ENCODE measurements around the gene GREM2. TPM values are rescaled to one million over a fixed set of nuclear protein-coding genes. Genes with fewer than 3 reads are reported as not detected.

Gene GREM2
- total RNA-seq, 2 experiments from 2014 or later, result 0.07 TPM

DNA sequence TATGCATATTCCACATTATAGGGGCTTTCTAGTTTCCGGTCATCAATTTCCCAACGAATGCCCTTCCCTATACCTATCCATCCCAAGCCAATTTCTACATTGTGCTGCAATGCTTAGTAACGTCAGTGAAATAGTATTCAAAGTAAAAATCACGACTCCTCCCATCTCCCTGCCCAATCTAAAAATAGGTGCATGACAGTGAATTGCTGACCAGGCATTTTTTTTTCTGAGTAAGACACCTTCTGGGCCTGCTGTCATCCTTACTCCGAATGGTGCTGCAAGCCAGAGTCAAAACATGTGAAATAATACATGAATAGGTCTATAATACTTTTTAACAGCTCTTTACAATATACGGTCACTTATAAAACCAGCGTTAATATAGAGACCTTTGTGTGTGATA lies 120.2 kb downstream of the GREM2 start:
- ChIA-PET CTCF (no interaction called here), POLR2A (no interaction called here)
- DNase-seq (no peak), ATAC-seq (no peak)
- no peak overlapping the region for H3K4me3 Mint-ChIP-seq
- H3K9me3 Mint-ChIP-seq (ENCODE audit: low read depth), result no peaks in the 10 kb centered on the region
- H3K36me3 Mint-ChIP-seq (ENCODE audit: low read depth), result no peaks in the 10 kb centered on the region
- H3K4me1 Mint-ChIP-seq, result no peaks in the 10 kb centered on the region
- H3K27ac Mint-ChIP-seq, result no peak overlapping the region
- H3K27me3 Mint-ChIP-seq, result peaks cover 4% of the 10 kb centered on the region
- intact Hi-C loops (cut with DNase I, micrococcal nuclease), result no loop called here

DNA sequence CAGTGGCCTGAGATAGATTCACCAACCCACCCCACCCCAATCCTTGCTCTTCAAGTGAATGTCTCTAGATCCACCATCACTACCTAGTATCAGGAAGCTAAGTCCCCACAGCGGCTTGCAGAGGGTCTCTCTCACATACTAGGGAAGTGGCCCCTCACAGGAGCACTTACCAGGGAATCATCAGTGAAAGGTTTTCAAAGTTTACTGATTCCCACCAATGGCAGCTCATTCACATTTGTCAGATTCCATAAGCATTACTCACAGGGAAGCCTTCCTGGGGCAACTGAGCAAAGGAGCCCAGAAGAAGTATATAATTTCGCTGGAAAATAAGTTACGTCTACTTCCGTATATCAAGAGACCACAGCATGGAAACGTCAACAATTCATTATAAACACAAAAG lies 120.8 kb downstream of the GREM2 start:
- H3K36me3 Mint-ChIP-seq (ENCODE audit: low read depth), result no peaks in the 10 kb centered on the region
- intact Hi-C loops (cut with DNase I, micrococcal nuclease), result no loop called here
- DNase-seq, result no peak
- H3K27me3 Mint-ChIP-seq, result peaks cover 4% of the 10 kb centered on the region
- no peak for ATAC-seq
- no peaks in the 10 kb centered on the region for H3K4me1 Mint-ChIP-seq
- POLR2A ChIA-PET, result no interaction called here
- no peak overlapping the region for H3K4me3 Mint-ChIP-seq
- no peaks in the 10 kb centered on the region for H3K9me3 Mint-ChIP-seq (ENCODE audit: low read depth)
- no peak overlapping the region for H3K27ac Mint-ChIP-seq
- CTCF ChIA-PET, result no interaction called here

DNA sequence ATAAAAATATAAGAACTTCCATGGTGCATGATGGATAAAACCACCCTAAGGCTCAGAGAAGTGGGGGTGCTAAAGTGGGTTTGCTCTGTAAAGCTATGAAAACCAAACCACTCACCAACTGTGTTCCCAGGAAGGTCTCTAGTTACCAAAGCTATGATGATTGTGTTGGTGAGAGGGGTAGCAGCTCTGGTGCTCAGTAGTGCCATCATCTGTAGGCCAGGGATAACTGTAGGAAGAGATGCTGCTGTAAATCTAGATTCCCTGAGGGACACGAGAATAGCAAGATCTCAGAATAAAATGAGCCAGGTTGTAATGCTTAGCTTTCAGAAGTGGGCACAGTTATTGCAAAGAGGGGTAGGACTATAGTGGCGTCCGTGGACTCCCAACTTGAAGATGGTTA lies 124.5 kb downstream of the GREM2 start:
- Mint-ChIP-seq H3K4me1 (no peaks in the 10 kb centered on the region), H3K9me3 (ENCODE audit: low read depth) (no peaks in the 10 kb centered on the region), H3K27ac (no peak overlapping the region), H3K36me3 (ENCODE audit: low read depth) (no peaks in the 10 kb centered on the region), H3K27me3 (peaks cover 4% of the 10 kb centered on the region), H3K4me3 (no peak overlapping the region)
- DNase-seq, result no peak
- CTCF ChIA-PET, result no interaction called here
- ATAC-seq, result no peak
- intact Hi-C loops (cut with DNase I, micrococcal nuclease), result no loop called here
- POLR2A ChIA-PET, result no interaction called here

DNA sequence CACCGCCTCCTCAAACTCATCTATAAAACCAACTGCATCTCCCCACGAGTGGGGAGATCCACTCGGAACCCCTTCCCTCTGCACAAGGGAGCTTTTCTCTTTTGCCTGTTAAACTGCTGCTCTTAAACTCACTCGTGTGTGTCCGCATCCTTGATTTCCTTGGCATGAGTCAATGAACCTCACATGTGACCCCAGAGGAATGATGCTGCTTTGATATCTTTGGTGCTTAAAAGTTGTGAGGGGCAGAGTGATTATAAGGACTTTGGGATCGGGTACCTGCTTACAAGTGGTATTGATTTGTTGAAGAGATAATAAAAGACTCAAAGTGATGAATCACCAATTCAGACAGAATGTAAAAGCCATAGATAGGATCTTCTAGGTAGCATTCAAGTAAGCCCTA lies 125.3 kb downstream of the GREM2 start:
- DNase-seq, result no peak
- CTCF ChIA-PET, result no interaction called here
- H3K9me3 Mint-ChIP-seq (ENCODE audit: low read depth), result no peaks in the 10 kb centered on the region
- no peak overlapping the region for H3K27ac Mint-ChIP-seq
- H3K36me3 Mint-ChIP-seq (ENCODE audit: low read depth), result no peaks in the 10 kb centered on the region
- ATAC-seq, result no peak
- intact Hi-C loops (cut with DNase I, micrococcal nuclease), result no loop called here
- H3K4me3 Mint-ChIP-seq, result no peak overlapping the region
- POLR2A ChIA-PET, result no interaction called here
- H3K4me1 Mint-ChIP-seq, result no peaks in the 10 kb centered on the region
- H3K27me3 Mint-ChIP-seq, result peaks cover 3% of the 10 kb centered on the region

DNA sequence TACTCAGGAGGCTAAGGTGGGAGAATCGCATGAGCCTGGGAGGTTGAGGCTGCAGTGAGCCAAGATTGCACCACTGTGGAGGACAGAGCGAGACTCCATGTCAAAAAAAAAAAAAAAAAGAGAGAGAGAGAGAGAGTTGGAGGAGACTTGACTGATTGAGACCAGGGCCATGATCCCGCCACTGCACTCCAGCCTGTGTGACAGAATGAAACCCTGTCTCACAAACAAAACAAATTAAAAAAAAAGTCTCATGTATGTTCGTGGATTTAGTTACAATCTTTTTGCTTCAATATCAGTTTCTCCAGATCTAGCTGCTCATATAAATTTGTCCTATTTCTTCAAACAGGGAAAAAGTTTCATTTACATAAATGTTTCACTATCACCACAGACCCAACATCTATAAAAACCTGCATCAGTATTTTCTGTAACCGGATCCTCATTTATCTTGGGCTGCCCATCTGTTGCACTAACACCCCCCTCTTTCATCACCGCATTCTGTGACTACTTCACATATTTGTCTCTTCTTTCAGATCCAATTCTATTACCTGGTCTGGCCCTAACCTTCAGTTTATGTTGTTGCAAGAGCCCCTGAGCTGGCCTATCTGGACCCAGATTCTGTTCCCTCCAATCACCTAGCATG lies 127.0 kb downstream of the GREM2 start:
- Mint-ChIP-seq H3K27me3 (no peaks in the 10 kb centered on the region), H3K9me3 (ENCODE audit: low read depth) (no peaks in the 10 kb centered on the region), H3K4me1 (no peaks in the 10 kb centered on the region), H3K27ac (no peak overlapping the region), H3K36me3 (ENCODE audit: low read depth) (no peaks in the 10 kb centered on the region), H3K4me3 (no peak overlapping the region)
- ChIA-PET CTCF (no interaction called here), POLR2A (no interaction called here)
- ATAC-seq, result no peak
- DNase-seq, result no peak
- intact Hi-C loops (cut with DNase I, micrococcal nuclease), result no loop called here

DNA sequence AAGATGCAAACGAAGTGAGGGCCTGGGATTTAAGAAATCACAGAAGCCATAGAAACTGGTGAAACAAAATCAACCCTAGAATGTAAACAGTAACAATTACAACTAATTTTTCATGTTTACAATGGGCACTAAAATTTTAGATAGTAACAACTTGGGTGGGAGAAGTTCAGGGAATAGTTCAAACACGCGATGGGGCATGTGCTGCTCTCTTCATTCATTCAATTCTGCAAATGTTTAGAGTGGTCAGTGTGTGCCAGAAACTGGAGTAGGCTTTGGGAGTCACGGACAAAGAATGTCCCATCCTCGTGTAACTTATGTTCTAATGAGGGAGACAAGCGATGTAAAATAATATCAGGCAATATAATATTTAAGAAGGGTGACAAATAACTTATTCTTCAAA lies 133.4 kb downstream of the GREM2 start:
- ChIA-PET CTCF (interaction anchor here (1.2 kb wide), 1 partner anchor 22 kb away, joined by 3 read pairs; no protein-coding TSS in a partner anchor), POLR2A (no interaction called here)
- no peaks in the 10 kb centered on the region for H3K36me3 Mint-ChIP-seq (ENCODE audit: low read depth)
- H3K27me3 Mint-ChIP-seq, result peaks cover 2% of the 10 kb centered on the region
- DNase-seq, result no peak
- no peak overlapping the region for H3K4me3 Mint-ChIP-seq
- H3K4me1 Mint-ChIP-seq, result no peaks in the 10 kb centered on the region
- intact Hi-C loops (cut with DNase I, micrococcal nuclease), result no loop called here
- H3K9me3 Mint-ChIP-seq (ENCODE audit: low read depth), result no peaks in the 10 kb centered on the region
- ATAC-seq, result no peak
- H3K27ac Mint-ChIP-seq, result no peak overlapping the region

DNA sequence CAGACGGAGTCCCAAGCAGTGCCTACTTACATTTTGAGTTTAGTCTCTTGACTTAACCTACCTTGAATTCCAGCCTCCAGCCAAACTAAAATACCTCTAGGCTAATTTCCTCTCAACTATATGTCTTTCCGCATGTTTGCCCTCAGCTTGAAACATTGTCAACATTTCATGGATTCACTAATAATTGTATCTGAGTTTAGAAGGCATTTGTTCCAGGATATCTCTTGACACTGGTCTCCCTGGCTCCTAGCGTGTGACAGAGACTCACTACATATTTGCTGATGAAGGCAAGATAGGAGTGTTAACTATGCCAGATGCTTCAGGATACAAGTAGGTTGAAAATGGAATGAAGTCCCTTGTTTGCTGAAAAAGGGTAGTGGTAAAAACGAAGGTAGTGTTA lies 136.1 kb downstream of the GREM2 start:
- ChIA-PET CTCF (no interaction called here), POLR2A (no interaction called here)
- Mint-ChIP-seq H3K4me1 (no peaks in the 10 kb centered on the region), H3K27ac (no peak overlapping the region), H3K9me3 (ENCODE audit: low read depth) (no peaks in the 10 kb centered on the region), H3K27me3 (peaks cover 3% of the 10 kb centered on the region), H3K4me3 (no peak overlapping the region), H3K36me3 (ENCODE audit: low read depth) (no peaks in the 10 kb centered on the region)
- intact Hi-C loops (cut with DNase I, micrococcal nuclease), result no loop called here
- ATAC-seq (no peak), DNase-seq (no peak)

DNA sequence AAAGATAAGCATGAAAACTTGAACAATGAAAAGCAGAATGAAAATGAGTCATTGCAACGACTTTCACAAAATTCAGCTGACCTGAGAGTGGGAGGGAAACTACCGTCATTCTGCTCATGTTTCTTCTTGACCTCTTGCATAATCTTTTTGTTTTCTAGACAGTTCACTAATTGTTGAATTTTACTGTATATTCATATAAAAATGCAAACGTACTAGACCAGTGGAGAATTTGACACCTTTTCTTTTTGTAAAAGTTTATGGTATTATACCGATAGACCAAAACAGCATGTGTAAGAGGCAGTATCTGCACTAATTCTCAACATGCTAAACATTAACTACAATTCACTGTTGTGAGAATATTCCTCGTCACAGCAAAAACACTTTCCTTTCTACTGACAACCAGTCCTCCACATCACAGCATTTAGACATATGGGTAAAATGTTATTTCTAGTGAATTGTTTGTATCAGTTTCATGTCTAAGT lies 137.8 kb downstream of the GREM2 start:
- H3K27ac Mint-ChIP-seq, result no peak overlapping the region
- ChIA-PET CTCF (interaction anchor here (0.7 to 1.0 kb wide), 2 partner anchors 10 to 662 kb away, joined by 3 read pairs; no protein-coding TSS in a partner anchor), POLR2A (no interaction called here)
- intact Hi-C loops (cut with DNase I, micrococcal nuclease), result no loop called here
- H3K4me1 Mint-ChIP-seq, result no peaks in the 10 kb centered on the region
- no peaks in the 10 kb centered on the region for H3K9me3 Mint-ChIP-seq (ENCODE audit: low read depth)
- H3K4me3 Mint-ChIP-seq, result no peak overlapping the region
- DNase-seq, result no peak
- H3K36me3 Mint-ChIP-seq (ENCODE audit: low read depth), result no peaks in the 10 kb centered on the region
- ATAC-seq, result no peak
- peaks cover 3% of the 10 kb centered on the region for H3K27me3 Mint-ChIP-seq

DNA sequence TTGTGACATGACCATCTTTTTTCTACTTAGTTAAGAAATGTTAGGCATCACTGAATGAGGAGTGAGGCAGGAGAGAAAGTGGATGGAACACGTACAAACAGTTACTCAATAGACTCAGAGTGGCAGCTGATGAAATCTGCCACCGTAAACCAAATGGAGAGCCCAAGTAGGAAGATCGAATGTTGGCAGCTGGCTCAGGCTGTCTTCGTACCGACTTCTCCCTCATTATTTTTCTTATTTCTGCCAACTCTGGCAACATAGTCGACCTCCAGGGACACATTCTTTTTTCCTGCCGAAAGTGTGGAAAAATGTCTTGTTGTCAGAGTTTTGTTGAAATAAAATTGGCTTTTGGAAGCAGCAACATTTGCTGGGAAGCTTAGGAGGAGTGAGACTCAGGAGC lies 143.3 kb downstream of the GREM2 start:
- H3K4me1 Mint-ChIP-seq, result peaks cover 4% of the 10 kb centered on the region
- H3K27me3 Mint-ChIP-seq, result peaks cover 2% of the 10 kb centered on the region
- no peaks in the 10 kb centered on the region for H3K9me3 Mint-ChIP-seq (ENCODE audit: low read depth)
- no peak for ATAC-seq
- H3K36me3 Mint-ChIP-seq (ENCODE audit: low read depth), result no peaks in the 10 kb centered on the region
- ChIA-PET CTCF (no interaction called here), POLR2A (no interaction called here)
- intact Hi-C loops (cut with DNase I, micrococcal nuclease), result no loop called here
- DNase-seq, result no peak
- H3K4me3 Mint-ChIP-seq, result no peak overlapping the region
- no peak overlapping the region for H3K27ac Mint-ChIP-seq

DNA sequence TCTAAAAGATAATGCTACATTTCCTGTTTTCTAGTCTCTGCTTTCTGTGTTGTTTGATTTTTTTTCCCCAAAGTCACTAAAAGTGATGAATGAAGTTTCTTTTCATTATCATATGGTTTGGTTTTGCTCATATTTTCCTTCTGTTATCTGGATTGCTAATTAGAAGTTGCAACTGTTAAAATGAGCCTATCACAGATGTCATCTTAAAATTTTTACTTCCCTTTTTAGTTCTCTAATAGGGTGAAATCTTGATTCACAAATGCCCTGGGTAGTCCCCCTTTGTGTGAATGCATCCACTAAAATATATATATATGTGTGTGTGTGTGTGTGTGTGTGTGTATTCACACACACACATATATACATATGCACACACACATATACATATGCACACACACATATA lies 144.1 kb downstream of the GREM2 start:
- Mint-ChIP-seq H3K27me3 (peaks cover 2% of the 10 kb centered on the region), H3K36me3 (ENCODE audit: low read depth) (no peaks in the 10 kb centered on the region), H3K9me3 (ENCODE audit: low read depth) (no peaks in the 10 kb centered on the region), H3K4me3 (no peak overlapping the region), H3K4me1 (peaks cover 4% of the 10 kb centered on the region), H3K27ac (no peak overlapping the region)
- no peak for DNase-seq
- ChIA-PET POLR2A (no interaction called here), CTCF (no interaction called here)
- intact Hi-C loops (cut with DNase I, micrococcal nuclease), result no loop called here
- no peak for ATAC-seq

DNA sequence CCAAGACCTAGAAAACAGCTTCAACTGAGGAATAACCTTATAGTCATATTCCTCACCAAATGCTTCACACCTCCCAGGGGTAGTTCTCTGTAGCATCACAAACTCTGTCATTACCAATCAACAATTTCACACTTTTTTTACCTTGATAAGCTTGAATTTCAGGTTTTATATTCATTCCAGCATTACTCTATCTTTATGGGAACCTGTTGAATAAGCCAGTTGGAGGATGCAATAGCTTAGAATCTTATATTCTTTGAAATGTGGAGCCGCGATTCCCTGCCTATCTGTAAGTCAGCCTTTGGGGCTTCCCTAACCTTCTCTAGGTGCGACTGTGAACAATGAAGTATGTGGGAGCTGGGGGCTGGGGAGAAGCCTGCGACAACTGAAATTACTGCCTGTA lies 145.4 kb downstream of the GREM2 start:
- peaks cover 4% of the 10 kb centered on the region for H3K4me1 Mint-ChIP-seq
- no peak overlapping the region for H3K4me3 Mint-ChIP-seq
- DNase-seq (no peak), ATAC-seq (no peak)
- H3K27me3 Mint-ChIP-seq, result no peaks in the 10 kb centered on the region
- POLR2A ChIA-PET, result no interaction called here
- no peaks in the 10 kb centered on the region for H3K36me3 Mint-ChIP-seq (ENCODE audit: low read depth)
- no peaks in the 10 kb centered on the region for H3K9me3 Mint-ChIP-seq (ENCODE audit: low read depth)
- intact Hi-C loops (cut with DNase I, micrococcal nuclease), result no loop called here
- CTCF ChIA-PET, result no interaction called here
- H3K27ac Mint-ChIP-seq, result no peak overlapping the region

DNA sequence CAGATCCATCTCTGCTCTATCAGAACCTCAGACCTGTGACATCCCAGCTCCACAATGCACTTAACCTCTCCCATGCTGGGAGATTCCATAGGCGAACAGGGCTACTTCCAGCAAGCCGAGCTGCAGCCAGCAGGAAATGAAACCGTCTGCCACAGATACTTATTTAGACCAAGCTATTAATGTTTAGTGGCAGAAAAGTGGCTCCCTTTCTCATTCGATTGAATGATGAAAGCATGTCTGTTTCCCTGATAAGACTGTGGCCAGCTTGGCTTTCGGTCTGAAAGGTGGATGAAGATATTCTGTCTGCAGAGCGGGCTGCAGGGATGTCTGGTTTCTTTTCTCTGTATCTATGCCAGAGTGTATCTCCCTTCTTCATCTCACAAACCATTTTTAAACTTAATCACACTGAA lies 146.4 kb downstream of the GREM2 start:
- Mint-ChIP-seq H3K4me1 (peaks cover 4% of the 10 kb centered on the region), H3K9me3 (ENCODE audit: low read depth) (no peaks in the 10 kb centered on the region), H3K4me3 (no peak overlapping the region), H3K27me3 (no peaks in the 10 kb centered on the region), H3K27ac (no peak overlapping the region), H3K36me3 (ENCODE audit: low read depth) (no peaks in the 10 kb centered on the region)
- ChIA-PET CTCF (no interaction called here), POLR2A (no interaction called here)
- DNase-seq (no peak), ATAC-seq (no peak)
- intact Hi-C loops (cut with DNase I, micrococcal nuclease), result no loop called here

DNA sequence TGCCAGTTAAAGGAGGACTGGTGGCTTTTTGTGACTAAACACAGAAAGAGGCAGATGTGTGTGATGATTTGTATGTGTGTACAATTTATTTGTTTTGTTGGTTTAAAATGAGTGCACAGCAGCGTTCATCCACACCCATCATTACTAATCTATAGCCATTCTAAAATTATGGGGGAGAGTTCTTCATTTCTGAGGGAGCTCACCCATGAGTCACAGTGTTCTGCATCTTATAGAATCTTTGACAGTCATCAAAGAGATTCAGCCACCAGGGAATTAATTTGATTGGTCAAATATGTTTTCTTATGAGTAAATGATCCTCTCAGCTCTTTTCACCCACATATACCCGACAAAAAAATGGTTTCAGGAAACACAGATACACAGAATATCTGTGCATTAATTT lies 147.9 kb downstream of the GREM2 start:
- CTCF ChIA-PET, result interaction anchor here (1.4 kb wide), 1 partner anchor 9 kb away, joined by 3 read pairs; no protein-coding TSS in a partner anchor
- Mint-ChIP-seq H3K4me1 (peaks cover 4% of the 10 kb centered on the region), H3K27ac (no peak overlapping the region), H3K27me3 (no peaks in the 10 kb centered on the region), H3K4me3 (no peak overlapping the region), H3K9me3 (ENCODE audit: low read depth) (no peaks in the 10 kb centered on the region), H3K36me3 (ENCODE audit: low read depth) (no peaks in the 10 kb centered on the region)
- DNase-seq (no peak), ATAC-seq (no peak)
- intact Hi-C loops (cut with DNase I, micrococcal nuclease), result no loop called here
- POLR2A ChIA-PET, result interaction anchor here (0.5 kb wide), 1 partner anchor 1031 kb away, joined by 3 read pairs; no protein-coding TSS in a partner anchor

Measured in activated CD4-positive, alpha-beta T cell treated with anti-CD3 and anti-CD28 coated beads for 36 hours (primary cell).